ENCODE measurements around the gene NR2F1. TPM values are rescaled to one million over a fixed set of nuclear protein-coding genes. Genes with fewer than 3 reads are reported as not detected.

NR2F1 gene
- total RNA-seq, 1 experiment from 2014 or later, result 24.5 TPM

DNA sequence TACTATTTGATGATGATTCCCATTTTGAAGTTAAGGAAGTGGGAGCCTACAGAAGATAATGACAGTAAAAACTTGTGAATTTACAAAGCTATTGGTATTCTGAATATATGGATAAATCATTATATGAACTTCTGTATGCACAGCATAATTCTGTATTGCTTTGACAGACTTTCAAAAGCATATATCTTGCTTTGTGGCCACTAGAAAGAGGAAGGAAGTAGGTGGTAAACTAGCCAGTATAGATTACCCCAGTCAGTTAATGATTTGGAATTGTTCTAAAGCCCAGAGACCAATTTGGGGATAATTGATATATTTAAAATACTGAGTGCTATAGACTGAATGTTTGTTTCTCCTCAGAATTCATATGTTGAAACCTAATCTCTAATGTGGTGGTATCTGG, 53.0 kb downstream of the NR2F1 start:
- DNase-seq (ENCODE audit: low spot score), result no peak

- no peak for DNase-seq (ENCODE audit: low spot score)
Observed at GRCh38 chr5:93636837-93637236, 53.8 kb downstream of the NR2F1 start.

DNA sequence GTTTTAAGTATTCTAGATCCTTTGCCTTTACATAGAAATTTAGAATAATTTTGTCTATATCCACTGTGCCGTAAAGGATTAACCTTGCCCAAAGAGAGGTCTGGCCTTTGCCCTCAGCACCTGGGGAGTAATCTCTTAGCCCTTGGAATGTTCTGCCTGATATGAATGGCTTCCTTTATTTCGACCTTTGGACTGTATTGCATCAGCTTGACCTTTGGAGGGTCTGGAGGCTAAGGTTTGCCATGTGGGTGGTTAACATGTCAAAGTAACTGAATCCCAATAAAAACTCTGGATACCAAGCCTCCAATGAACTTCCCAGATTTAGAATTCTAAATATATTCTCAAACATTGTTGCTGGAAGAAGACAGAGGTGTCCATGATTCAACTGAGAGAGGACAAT, 54.7 kb downstream of the NR2F1 start:
- DNase-seq (ENCODE audit: low spot score), result no peak

- no peak for DNase-seq (ENCODE audit: low spot score)
Observed at GRCh38 chr5:93642526-93642925, 59.5 kb downstream of the NR2F1 start.

Other genes starting within 250 kb of the NR2F1 start
- gene NR2F1-AS1, start 2.0 kb upstream of the NR2F1 start, total RNA-seq (2014; rRNA removed; shearing (Covaris generic)), result 2.8 and 4.1 TPM in 2 replicates
- 0.13 and 0.64 TPM in 2 replicates for gene POU5F2, start 158.4 kb downstream of the NR2F1 start, total RNA-seq (2014; rRNA removed; shearing (Covaris generic))

All from HT-29 (cell line).